ENCODE results near the gene CGREF1. TPM values are rescaled to one million over a fixed set of nuclear protein-coding genes. Genes with fewer than 3 reads are reported as not detected.

CGREF1 gene, protein sequence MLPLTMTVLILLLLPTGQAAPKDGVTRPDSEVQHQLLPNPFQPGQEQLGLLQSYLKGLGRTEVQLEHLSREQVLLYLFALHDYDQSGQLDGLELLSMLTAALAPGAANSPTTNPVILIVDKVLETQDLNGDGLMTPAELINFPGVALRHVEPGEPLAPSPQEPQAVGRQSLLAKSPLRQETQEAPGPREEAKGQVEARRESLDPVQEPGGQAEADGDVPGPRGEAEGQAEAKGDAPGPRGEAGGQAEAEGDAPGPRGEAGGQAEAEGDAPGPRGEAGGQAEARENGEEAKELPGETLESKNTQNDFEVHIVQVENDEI
- 1 to 10 TPM; 1.1 to 4.2 (median 2.6) TPM for total RNA-seq

DNA sequence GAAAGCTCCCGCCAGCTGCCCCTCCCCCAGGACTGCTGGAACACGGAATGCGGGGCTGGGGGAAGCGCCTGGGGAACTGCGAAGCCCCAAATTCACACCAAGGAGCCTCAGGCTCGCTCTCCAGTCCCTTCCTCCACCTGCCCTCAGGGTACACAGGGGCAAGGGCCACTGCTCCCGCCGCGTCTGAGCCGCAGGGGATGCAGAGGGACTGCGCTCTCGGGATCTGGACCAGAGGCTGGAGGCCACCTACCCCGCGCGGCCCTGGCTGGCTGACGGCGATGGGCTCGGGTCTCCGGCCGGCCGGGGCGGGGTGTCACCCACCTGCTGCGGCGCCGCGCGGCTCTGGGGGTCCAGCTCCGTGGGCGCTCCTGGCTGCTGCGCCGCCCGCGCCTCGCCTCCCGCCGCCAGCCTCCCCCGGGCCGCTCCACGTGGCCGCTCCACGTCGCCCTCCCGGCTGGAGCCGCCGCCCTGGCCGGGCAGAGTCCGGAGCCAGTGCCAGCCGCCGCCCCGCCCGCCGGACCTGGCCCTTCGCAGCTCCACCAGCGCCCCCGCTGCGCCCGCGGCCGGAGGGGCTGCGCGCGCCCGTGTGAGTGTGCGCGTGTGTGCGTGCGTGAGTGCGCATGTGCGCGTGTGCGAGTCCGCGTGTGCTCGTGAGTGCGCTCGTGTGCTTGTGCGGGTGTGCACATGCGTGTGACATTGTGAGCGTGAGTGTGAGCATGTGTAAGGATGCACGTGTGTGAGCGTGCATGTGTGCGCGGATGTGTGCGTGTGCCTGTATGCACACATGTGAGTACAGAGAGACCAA, at the start of gene CGREF1:
Gene CGREF1, minus strand, starts transcription at position 604 of the 805 bp plus-strand sequence. CDS start 14,762 bp downstream, outside the sequence.
- Histone ChIP-seq H3K4me3 (peak within 1 kb of the TSS; percentile 56), H3K36me3 (no peaks in the 10 kb centered on the region), H3K9me3 (no peaks in the 10 kb centered on the region), H3K4me1 (peaks cover 25% of the 10 kb centered on the region), H3K27ac (no peak within 1 kb of the TSS), H3K27me3 (peaks cover 19% of the 10 kb centered on the region)
- 10% methylated on average over 13 of the region's 84 CpGs for WGBS
- no peak for DNase-seq (ENCODE audit: low spot score in 2 of 2)
- no peak for TF ChIP-seq POLR2A (IDR thresholded peaks at IDR 0.05)

DNA sequence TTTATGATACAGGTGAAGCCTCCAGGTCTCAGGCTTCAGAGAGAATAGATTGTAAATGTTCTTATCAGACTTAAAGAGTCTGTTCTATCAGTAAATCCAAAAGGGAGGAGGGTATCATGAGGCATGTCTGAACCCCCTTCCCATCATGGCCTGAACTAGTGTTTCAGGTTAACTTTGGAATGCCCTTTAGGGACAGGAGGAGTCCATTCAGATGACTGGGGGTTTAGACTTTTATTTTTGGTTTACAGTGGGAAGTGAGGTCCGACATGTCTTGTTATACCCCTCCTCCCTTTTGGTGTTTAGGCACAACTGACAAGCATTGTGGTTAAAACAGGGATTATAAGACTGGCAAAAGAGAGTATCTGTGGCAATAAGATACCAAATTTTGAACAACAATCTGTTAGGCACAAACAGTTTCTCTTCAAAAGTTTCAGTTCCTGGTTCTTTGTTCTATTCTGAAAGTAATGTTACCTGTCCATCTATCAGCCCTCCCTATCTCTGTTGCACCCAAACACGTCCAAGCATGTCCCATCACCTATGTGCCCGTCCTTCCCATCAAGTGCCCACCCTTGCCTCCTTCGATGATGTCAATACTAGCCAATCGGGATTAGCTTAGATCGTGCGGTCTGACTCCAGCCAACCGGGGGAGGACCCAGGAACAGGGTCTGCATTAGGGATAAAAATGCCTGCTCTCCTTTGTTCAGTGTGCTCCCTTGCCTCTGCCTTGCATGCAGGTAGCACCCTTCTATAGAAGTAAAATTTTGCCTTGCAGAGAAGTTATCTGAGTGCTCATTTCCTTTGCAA, 46.2 kb upstream of the CGREF1 start:
- no peak for TF ChIP-seq POLR2A (IDR thresholded peaks at IDR 0.05)
- no peak for TF ChIP-seq POLR2AphosphoS5 (IDR thresholded peaks at IDR 0.05)
- TF ChIP-seq, protein P1, sequence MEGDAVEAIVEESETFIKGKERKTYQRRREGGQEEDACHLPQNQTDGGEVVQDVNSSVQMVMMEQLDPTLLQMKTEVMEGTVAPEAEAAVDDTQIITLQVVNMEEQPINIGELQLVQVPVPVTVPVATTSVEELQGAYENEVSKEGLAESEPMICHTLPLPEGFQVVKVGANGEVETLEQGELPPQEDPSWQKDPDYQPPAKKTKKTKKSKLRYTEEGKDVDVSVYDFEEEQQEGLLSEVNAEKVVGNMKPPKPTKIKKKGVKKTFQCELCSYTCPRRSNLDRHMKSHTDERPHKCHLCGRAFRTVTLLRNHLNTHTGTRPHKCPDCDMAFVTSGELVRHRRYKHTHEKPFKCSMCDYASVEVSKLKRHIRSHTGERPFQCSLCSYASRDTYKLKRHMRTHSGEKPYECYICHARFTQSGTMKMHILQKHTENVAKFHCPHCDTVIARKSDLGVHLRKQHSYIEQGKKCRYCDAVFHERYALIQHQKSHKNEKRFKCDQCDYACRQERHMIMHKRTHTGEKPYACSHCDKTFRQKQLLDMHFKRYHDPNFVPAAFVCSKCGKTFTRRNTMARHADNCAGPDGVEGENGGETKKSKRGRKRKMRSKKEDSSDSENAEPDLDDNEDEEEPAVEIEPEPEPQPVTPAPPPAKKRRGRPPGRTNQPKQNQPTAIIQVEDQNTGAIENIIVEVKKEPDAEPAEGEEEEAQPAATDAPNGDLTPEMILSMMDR (IDR thresholded peaks at IDR 0.05): no peak
- TF ChIP-seq EP300 (IDR thresholded peaks at IDR 0.05): no peak
- 82% methylated on average over 8 of the region's 8 CpGs for WGBS
- Histone ChIP-seq H3K9me3 (no peaks in the 10 kb centered on the region), H3K4me1 (peaks cover 2% of the 10 kb centered on the region), H3K27ac (no peak overlapping the region), H3K36me3 (no peaks in the 10 kb centered on the region), H3K4me3 (no peak overlapping the region), H3K27me3 (no peaks in the 10 kb centered on the region)
- DNase-seq (ENCODE audit: low spot score in 2 of 2): peak in 1 of 2 donors; percentile 49

DNA sequence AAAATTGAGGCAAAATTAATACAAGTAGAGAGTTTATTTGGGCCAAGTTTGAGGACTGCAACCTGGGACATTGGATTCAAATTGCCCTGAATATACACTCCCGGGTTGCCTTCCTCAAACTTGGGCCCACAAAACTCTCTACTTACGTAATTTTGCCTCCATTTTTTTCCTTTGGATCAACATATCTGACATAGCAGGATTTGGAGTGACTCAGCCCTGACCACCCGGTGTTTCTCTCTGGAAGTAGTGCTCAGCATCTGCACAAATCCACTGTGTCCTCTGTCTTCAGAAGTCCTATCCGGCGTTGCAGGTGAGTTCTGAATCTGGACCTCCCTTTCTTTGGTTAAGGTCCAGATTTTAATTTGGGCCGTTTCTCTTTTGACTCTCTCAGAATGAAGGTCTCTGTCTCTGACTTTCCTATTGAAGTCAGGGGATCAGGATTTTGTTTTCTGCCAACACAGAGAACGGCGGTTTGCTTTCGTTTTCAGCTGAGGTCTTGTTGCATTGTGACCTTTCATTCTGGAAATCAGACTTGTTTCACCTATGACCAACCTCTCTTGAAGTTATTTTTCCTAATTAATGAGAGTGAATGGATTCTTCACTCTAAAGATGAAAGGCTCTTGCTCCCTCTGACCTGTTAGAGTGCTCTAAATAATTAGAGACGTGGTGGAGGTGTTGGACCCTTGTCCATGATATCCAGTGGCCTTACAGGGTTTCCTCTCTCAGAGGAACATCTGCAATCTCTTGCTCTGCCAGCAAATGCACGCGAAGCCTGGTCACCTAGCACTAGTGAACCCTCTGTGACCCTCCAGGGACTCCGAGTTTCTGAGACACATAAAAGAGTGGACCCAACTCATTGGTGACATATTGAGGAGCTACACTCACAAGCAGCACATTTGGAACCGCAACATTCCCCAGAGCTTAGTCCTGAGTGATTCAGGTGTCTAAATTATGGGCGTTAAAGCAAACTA, 43.5 kb upstream of the CGREF1 start:
- Histone ChIP-seq H3K36me3 (no peaks in the 10 kb centered on the region), H3K9me3 (no peaks in the 10 kb centered on the region), H3K27me3 (no peaks in the 10 kb centered on the region), H3K4me1 (no peaks in the 10 kb centered on the region), H3K4me3 (no peak overlapping the region), H3K27ac (no peak overlapping the region)
- DNase-seq (ENCODE audit: low spot score in 2 of 2): peak in 1 of 2 donors; percentile 27
- 85% methylated on average over 15 of the region's 15 CpGs for WGBS
- TF ChIP-seq POLR2AphosphoS5 (IDR thresholded peaks at IDR 0.05) (no peak), POLR2A (IDR thresholded peaks at IDR 0.05) (no peak), EP300 (IDR thresholded peaks at IDR 0.05) (no peak)
- TF ChIP-seq, protein P1 (IDR thresholded peaks at IDR 0.05): no peak

DNA sequence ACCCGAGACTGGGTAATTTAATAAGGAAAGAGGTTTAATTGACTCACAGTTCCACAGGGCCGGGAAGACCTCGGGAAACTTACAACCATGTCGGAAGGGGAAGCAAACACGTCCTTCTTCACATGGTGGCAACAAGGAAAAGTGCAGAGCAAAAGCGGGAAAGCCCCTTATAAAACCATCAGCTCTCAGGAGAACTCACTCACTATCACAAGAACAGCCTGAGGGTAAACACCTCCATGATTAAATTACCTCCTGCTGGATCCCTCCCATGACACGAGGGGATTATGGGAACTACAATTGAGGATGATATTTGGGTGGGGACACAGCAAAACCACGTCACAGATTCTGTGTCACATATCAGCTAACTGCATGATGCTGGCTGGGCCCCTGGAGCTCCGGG, 41.3 kb upstream of the CGREF1 start:
- no peaks in the 10 kb centered on the region for H3K4me1 ChIP-seq
- peak in 1 of 2 donors; percentile 8 for DNase-seq (ENCODE audit: low spot score in 2 of 2)
- H3K27ac ChIP-seq: no peak overlapping the region
- H3K36me3 ChIP-seq: no peaks in the 10 kb centered on the region
- no peaks in the 10 kb centered on the region for H3K27me3 ChIP-seq
- TF ChIP-seq POLR2A (IDR thresholded peaks at IDR 0.05) (no peak), POLR2AphosphoS5 (IDR thresholded peaks at IDR 0.05) (no peak), EP300 (IDR thresholded peaks at IDR 0.05) (no peak)
- TF ChIP-seq, protein P1 (IDR thresholded peaks at IDR 0.05): no peak
- no peaks in the 10 kb centered on the region for H3K9me3 ChIP-seq
- WGBS: 81% methylated on average over 9 of the region's 9 CpGs
- H3K4me3 ChIP-seq: no peak overlapping the region

DNA sequence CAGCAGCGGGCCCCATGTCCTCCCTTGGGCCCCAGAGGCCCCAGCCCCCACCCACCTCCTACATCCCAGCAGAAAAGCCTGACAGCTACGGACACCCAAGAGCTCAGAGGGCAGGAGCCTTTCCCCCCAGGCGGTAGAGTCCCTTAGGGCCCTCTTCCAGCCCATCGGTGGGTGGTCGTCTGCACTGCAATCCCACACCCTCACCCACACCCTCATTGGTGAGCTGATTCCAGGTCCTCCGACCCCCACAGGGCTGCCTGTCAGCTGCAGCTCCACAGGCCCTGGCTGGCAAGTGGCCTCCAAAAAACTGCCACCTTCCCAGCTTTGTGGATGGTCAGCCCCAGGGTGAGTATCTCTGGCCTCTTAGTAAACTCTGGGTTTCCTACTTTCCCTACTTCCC, 40.3 kb upstream of the CGREF1 start:
- H3K4me3 ChIP-seq: no peak overlapping the region
- no peaks in the 10 kb centered on the region for H3K36me3 ChIP-seq
- peak in 1 of 2 donors; percentile 19 for DNase-seq (ENCODE audit: low spot score in 2 of 2)
- H3K9me3 ChIP-seq: no peaks in the 10 kb centered on the region
- H3K27ac ChIP-seq: no peak overlapping the region
- WGBS: no CpG with 5 or more reads among the region's 6 CpGs
- no peaks in the 10 kb centered on the region for H3K27me3 ChIP-seq
- H3K4me1 ChIP-seq: no peaks in the 10 kb centered on the region
- TF ChIP-seq, protein P1 (IDR thresholded peaks at IDR 0.05): no peak
- TF ChIP-seq POLR2A (IDR thresholded peaks at IDR 0.05) (no peak), EP300 (IDR thresholded peaks at IDR 0.05) (no peak)
